HG02642 (cell line): ENCODE data around the gene FREM2.

ENCODE experiments used
- ATAC-seq: cut with Tn5 transposase; IDR thresholded peaks from one replicate; pipeline ENCODE4 v1.9.1; 2021; ENCODE audit warnings: mild to moderate bottlenecking; ENCODE audit not compliant: unreplicated experiment, poor library complexity

The FREM2 gene

GRCh38 chr13:38752686-38753085 is 65.8 kb downstream of the FREM2 start:
- no peak for ATAC-seq

- no peak for ATAC-seq
These were observed 67.0 kb downstream of the FREM2 start for GRCh38 chr13:38753878-38754277.

- no peak for ATAC-seq
These were observed 68.9 kb downstream of the FREM2 start for GRCh38 chr13:38755793-38756192.

- no peak for ATAC-seq
These were observed 71.4 kb downstream of the FREM2 start for GRCh38 chr13:38758277-38758676.

- no peak for ATAC-seq
These were observed 72.5 kb downstream of the FREM2 start for GRCh38 chr13:38759390-38759789.

GRCh38 chr13:38763446-38764381 is 76.8 kb downstream of the FREM2 start:
- ATAC-seq: no peak

- ATAC-seq: no peak
These were observed 79.9 kb downstream of the FREM2 start for GRCh38 chr13:38766799-38767198.

GRCh38 chr13:38767506-38768265 is 80.8 kb downstream of the FREM2 start:
- ATAC-seq: no peak

GRCh38 chr13:38769526-38769925 is 82.6 kb downstream of the FREM2 start:
- no peak for ATAC-seq

- no peak for ATAC-seq
These were observed 88.2 kb downstream of the FREM2 start for GRCh38 chr13:38775085-38775484.

GRCh38 chr13:38777347-38778119 is 90.7 kb downstream of the FREM2 start:
- no peak for ATAC-seq

GRCh38 chr13:38781539-38781938 is 94.7 kb downstream of the FREM2 start:
- no peak for ATAC-seq

- no peak for ATAC-seq
These were observed 97.4 kb downstream of the FREM2 start for GRCh38 chr13:38784036-38784880.

GRCh38 chr13:38785042-38785441 is 98.2 kb downstream of the FREM2 start:
- no peak for ATAC-seq

GRCh38 chr13:38785490-38785889 is 98.6 kb downstream of the FREM2 start:
- no peak for ATAC-seq

GRCh38 chr13:38787550-38787949 is 100.7 kb downstream of the FREM2 start:
- ATAC-seq: no peak

GRCh38 chr13:38796890-38797289 is 110.0 kb downstream of the FREM2 start:
- no peak for ATAC-seq

- ATAC-seq: no peak
These were observed 116.7 kb downstream of the FREM2 start for GRCh38 chr13:38803531-38803930.

- ATAC-seq: no peak
These were observed 117.2 kb downstream of the FREM2 start for GRCh38 chr13:38804061-38804460.

GRCh38 chr13:38804536-38804935 is 117.7 kb downstream of the FREM2 start:
- no peak for ATAC-seq
